Right cardiac atrium (tissue), 5 donors: Measurements from ENCODE around the gene AGAP1. TPM values are rescaled to one million over a fixed set of nuclear protein-coding genes. Genes with fewer than 3 reads are reported as not detected.

Experiments used
- ATAC-seq, 2 donors: fragments of 200-7000 bp; cut with Tn5 transposase; one replicate each; pipeline versions ENCODE4 v1.8.0 to v1.9.1; 2020; ENCODE audit warnings: moderate library complexity in 2 of 2, mild to moderate bottlenecking in 1 of 2
- DNase-seq, 3 donors: peaks; one replicate each; pipeline ENCODE4 v3.0.0-alpha.2; 2020
- H3K27ac ChIP-seq: one replicate; pipeline ENCODE4 v1.5.1; 2013; ENCODE audit warnings: mild to moderate bottlenecking, low read length, control low read depth, moderate library complexity
- H3K27me3 ChIP-seq: one replicate; pipeline ENCODE4 v1.6.1; 2013; ENCODE audit not compliant: control insufficient read depth, insufficient read depth
- H3K4me1 ChIP-seq: one replicate; pipeline ENCODE4 v1.6.1; 2013; ENCODE audit warnings: low read length; ENCODE audit not compliant: control insufficient read depth, insufficient read depth
- H3K4me3 ChIP-seq: one replicate; pipeline ENCODE4 v1.5.1; 2013; ENCODE audit warnings: low read length, control low read depth
- H3K9me3 ChIP-seq: one replicate; pipeline ENCODE4 v1.6.1; 2013; ENCODE audit warnings: low read length; ENCODE audit not compliant: control insufficient read depth
- WGBS: extraction: QIAGEN DNeasy Blood & Tissue Kit; methylation state at CpG from one replicate; pipeline ENCODE4 v1.1.7; 2013; 5-methylcytosine and 5-hydroxymethylcytosine counted together
- intact Hi-C, 4 donors: fragments of 100-400 bp; cut with DNase I; formaldehyde crosslinking; loops; one replicate each; pipeline versions ENCODE4 v1.11.0 to v1.14.0; 2022 to 2023
- polyA plus RNA-seq: library from polyadenylated mRNA; stranded (reverse); fragments of 200-250 nt; gene quantifications from one replicate; pipeline ENCODE4 v1.2.3, GENCODE V29; 2013
- total RNA-seq, 4 donors: library from RNA; stranded (reverse); fragmentation: NEBNext Ultra II Directional; extraction: Animal tissue kit (Norgen Biotek cat#: 25700); gene quantifications; one replicate each; pipeline ENCODE4 v1.2.1, GENCODE V29; 2021
- donor health status: healthy with polysubstance abuse.
- donor health status: DM: no; HTN: yes; CAD: no.
- donor health status: DM: no; HTN: no; CAD: no.
- donor health status: DM: no; HTN: yes; CAD: no; lungs with severe emphysema.
- donor health status: DM: yes; HTN: yes; CAD: no.

Gene AGAP1
- total and polyA plus RNA-seq, 5 donors, result 10.5 to 25.3 (median 22.6) TPM

- no peak for DNase-seq
- ATAC-seq, result no peak
- H3K27me3 ChIP-seq, result no peaks in the 10 kb centered on the region
- H3K27ac ChIP-seq, result no peak overlapping the region
- 91% methylated on average over 29 of the region's 29 CpGs for WGBS
- intact Hi-C loops, result loop anchor here in 1 of 4 donors (10.0 kb wide), 1 partner anchor 368 kb away; no protein-coding TSS in a partner anchor
- no peak overlapping the region for H3K4me3 ChIP-seq
- no peaks in the 10 kb centered on the region for H3K4me1 ChIP-seq
- no peaks in the 10 kb centered on the region for H3K9me3 ChIP-seq
These were observed 313.3 kb downstream of the AGAP1 start for GRCh38 chr2:235806986-235807750.

GRCh38 chr2:235808366-235808765, 314.5 kb downstream of the AGAP1 start:
- 96% methylated on average over 10 of the region's 10 CpGs for WGBS
- H3K9me3 ChIP-seq, result no peaks in the 10 kb centered on the region
- no peak overlapping the region for H3K4me3 ChIP-seq
- intact Hi-C loops, result loop anchor here in 1 of 4 donors (10.0 kb wide), 1 partner anchor 366 kb away; no protein-coding TSS in a partner anchor
- no peaks in the 10 kb centered on the region for H3K27me3 ChIP-seq
- H3K4me1 ChIP-seq, result no peaks in the 10 kb centered on the region
- H3K27ac ChIP-seq, result no peak overlapping the region
- ATAC-seq, result no peak
- no peak for DNase-seq

GRCh38 chr2:235810252-235810651, 316.4 kb downstream of the AGAP1 start:
- H3K9me3 ChIP-seq, result no peaks in the 10 kb centered on the region
- intact Hi-C loops, result no loop called here
- ATAC-seq, result no peak
- no peaks in the 10 kb centered on the region for H3K27me3 ChIP-seq
- no peak for DNase-seq
- no peak overlapping the region for H3K4me3 ChIP-seq
- H3K27ac ChIP-seq, result no peak overlapping the region
- 79% methylated on average over 10 of the region's 10 CpGs for WGBS
- no peaks in the 10 kb centered on the region for H3K4me1 ChIP-seq

GRCh38 chr2:235810846-235811245, 317.0 kb downstream of the AGAP1 start:
- H3K4me3 ChIP-seq, result no peak overlapping the region
- no peaks in the 10 kb centered on the region for H3K27me3 ChIP-seq
- WGBS, result 91% methylated on average over 10 of the region's 10 CpGs
- H3K9me3 ChIP-seq, result no peaks in the 10 kb centered on the region
- DNase-seq (no peak), ATAC-seq (no peak)
- intact Hi-C loops, result no loop called here
- H3K27ac ChIP-seq, result no peak overlapping the region
- no peaks in the 10 kb centered on the region for H3K4me1 ChIP-seq

GRCh38 chr2:235811446-235812184, 317.8 kb downstream of the AGAP1 start:
- Histone ChIP-seq H3K27me3 (no peaks in the 10 kb centered on the region), H3K9me3 (no peaks in the 10 kb centered on the region), H3K4me1 (no peaks in the 10 kb centered on the region), H3K27ac (no peak overlapping the region), H3K4me3 (no peak overlapping the region)
- intact Hi-C loops, result no loop called here
- DNase-seq (no peak), ATAC-seq (no peak)
- WGBS, result 93% methylated on average over 20 of the region's 20 CpGs

GRCh38 chr2:235812185-235812665, 318.4 kb downstream of the AGAP1 start:
- Histone ChIP-seq H3K4me3 (no peak overlapping the region), H3K4me1 (no peaks in the 10 kb centered on the region), H3K9me3 (no peaks in the 10 kb centered on the region), H3K27ac (no peak overlapping the region), H3K27me3 (no peaks in the 10 kb centered on the region)
- DNase-seq (no peak), ATAC-seq (no peak)
- intact Hi-C loops, result no loop called here
- 89% methylated on average over 18 of the region's 18 CpGs for WGBS

- intact Hi-C loops, result no loop called here
- no peaks in the 10 kb centered on the region for H3K9me3 ChIP-seq
- 92% methylated on average over 12 of the region's 12 CpGs for WGBS
- DNase-seq (no peak), ATAC-seq (no peak)
- no peak overlapping the region for H3K27ac ChIP-seq
- H3K27me3 ChIP-seq, result no peaks in the 10 kb centered on the region
- no peak overlapping the region for H3K4me3 ChIP-seq
- H3K4me1 ChIP-seq, result no peaks in the 10 kb centered on the region
These were observed 319.6 kb downstream of the AGAP1 start for GRCh38 chr2:235813398-235813797.

- 76% methylated on average over 2 of the region's 2 CpGs for WGBS
- ATAC-seq (no peak), DNase-seq (no peak)
- Histone ChIP-seq H3K4me3 (no peak overlapping the region), H3K27ac (no peak overlapping the region), H3K4me1 (no peaks in the 10 kb centered on the region), H3K9me3 (no peaks in the 10 kb centered on the region), H3K27me3 (no peaks in the 10 kb centered on the region)
- intact Hi-C loops, result no loop called here
These were observed 326.7 kb downstream of the AGAP1 start for GRCh38 chr2:235820571-235820970.

GRCh38 chr2:235824331-235824730, 330.5 kb downstream of the AGAP1 start:
- ATAC-seq (no peak), DNase-seq (no peak)
- WGBS, result 90% methylated on average over 3 of the region's 3 CpGs

GRCh38 chr2:235825946-235826345, 332.1 kb downstream of the AGAP1 start:
- intact Hi-C loops, result no loop called here
- H3K4me3 ChIP-seq, result no peak overlapping the region
- no peaks in the 10 kb centered on the region for H3K27me3 ChIP-seq
- H3K27ac ChIP-seq, result no peak overlapping the region
- H3K4me1 ChIP-seq, result no peaks in the 10 kb centered on the region
- H3K9me3 ChIP-seq, result no peaks in the 10 kb centered on the region
- ATAC-seq, result no peak
- WGBS, result 98% methylated on average over 6 of the region's 6 CpGs
- DNase-seq, result no peak

More at GRCh38 chr2:235824331-235824730, 330.5 kb downstream of the AGAP1 start:
- Histone ChIP-seq H3K27me3 (no peaks in the 10 kb centered on the region), H3K4me1 (no peaks in the 10 kb centered on the region), H3K4me3 (no peak overlapping the region), H3K27ac (no peak overlapping the region), H3K9me3 (no peaks in the 10 kb centered on the region)
- intact Hi-C loops, result no loop called here

GRCh38 chr2:235826826-235827225, 333.0 kb downstream of the AGAP1 start:
- H3K9me3 ChIP-seq, result no peaks in the 10 kb centered on the region
- no peak overlapping the region for H3K27ac ChIP-seq
- H3K4me1 ChIP-seq, result no peaks in the 10 kb centered on the region
- no peak overlapping the region for H3K4me3 ChIP-seq
- WGBS, result 71% methylated on average over 9 of the region's 9 CpGs
- H3K27me3 ChIP-seq, result no peaks in the 10 kb centered on the region
- DNase-seq (no peak), ATAC-seq (no peak)
- intact Hi-C loops, result no loop called here
